GM12878 (cell line): ENCODE measurements around the gene SAPCD2. TPM values are rescaled to one million over a fixed set of nuclear protein-coding genes. Genes with fewer than 3 reads are reported as not detected.

ENCODE experiments used
- ATF2 ChIP-seq: IDR thresholded peaks from 2 replicates; pipeline ENCODE4 v1.6.1; 2012; ENCODE audit warnings: low read length, inconsistent platforms
- CHD1 ChIP-seq: IDR thresholded peaks from 2 replicates; pipeline ENCODE4 v1.6.1; 2012; ENCODE audit warnings: low read depth, low read length, improper control_type of control experiment
- CHD2 ChIP-seq: IDR thresholded peaks from 2 replicates; pipeline ENCODE4 v1.6.1; 2011; ENCODE audit warnings: low read depth, low read length, improper control_type of control experiment, borderline replicate concordance
- EGR1 ChIP-seq, 2 experiments: IDR thresholded peaks; 1 replicate in 1 of 2; 2 replicates in 1 of 2; pipeline ENCODE4 v1.6.1; 2011 to 2012; ENCODE audit warnings: low read depth in 2 of 2, low read length in 2 of 2, borderline replicate concordance in 1 of 2, mild to moderate bottlenecking in 1 of 2, moderate library complexity in 1 of 2
- GABPA ChIP-seq: IDR thresholded peaks from 2 replicates; pipeline ENCODE4 v1.6.1; 2014; ENCODE audit warnings: antibody characterized with exemption, low read depth, mild to moderate bottlenecking, inconsistent platforms
- GATAD2B ChIP-seq: fragments of 450-650 bp; conservative IDR thresholded peaks from 2 replicates; pipeline ENCODE4 v1.6.1; 2017; ENCODE audit warnings: low read depth, mild to moderate bottlenecking, moderate library complexity
- MAX ChIP-seq: IDR thresholded peaks from 2 replicates; pipeline ENCODE4 v1.6.1; 2012; ENCODE audit warnings: low read depth, low read length, improper control_type of control experiment
- MLLT1 ChIP-seq: fragments of 450-650 bp; IDR thresholded peaks from 2 replicates; pipeline ENCODE4 v1.6.1; 2016; ENCODE audit warnings: mild to moderate bottlenecking
- NBN ChIP-seq: fragments of 450-650 bp; IDR thresholded peaks from 2 replicates; pipeline ENCODE4 v1.6.1; 2016
- NR2C2 ChIP-seq: IDR thresholded peaks from 2 replicates; pipeline ENCODE4 v1.6.1; 2011; ENCODE audit warnings: borderline replicate concordance, low read depth; ENCODE audit not compliant: control insufficient read depth, insufficient read length
- NR2F1 ChIP-seq: fragments of 450-650 bp; conservative IDR thresholded peaks from 2 replicates; pipeline ENCODE4 v1.6.1; 2017; ENCODE audit warnings: mild to moderate bottlenecking
- PKNOX1 ChIP-seq: fragments of 450-650 bp; IDR thresholded peaks from 2 replicates; pipeline ENCODE4 v1.6.1; 2016; ENCODE audit warnings: mild to moderate bottlenecking
- RUNX3 ChIP-seq: IDR thresholded peaks from 2 replicates; pipeline ENCODE4 v1.6.1; 2012; ENCODE audit warnings: low read length, inconsistent platforms
- SMARCA5 ChIP-seq: fragments of 450-650 bp; IDR thresholded peaks from 2 replicates; pipeline ENCODE4 v1.6.1; 2017; ENCODE audit warnings: mild to moderate bottlenecking
- SP1 ChIP-seq: IDR thresholded peaks from one replicate; pipeline ENCODE4 v1.6.1; 2011; ENCODE audit warnings: low read depth, low read length
- SUZ12 ChIP-seq: fragments of 200-600 bp; sonication (generic); IDR thresholded peaks from one replicate; pipeline ENCODE4 v1.6.1; 2018; ENCODE audit warnings: antibody characterized with exemption, mild to moderate bottlenecking; ENCODE audit not compliant: unreplicated experiment
- TCF7 ChIP-seq: IDR thresholded peaks from 2 replicates; pipeline ENCODE4 v1.6.1; 2014; ENCODE audit warnings: antibody characterized with exemption, borderline replicate concordance
- USF1 ChIP-seq: IDR thresholded peaks from 2 replicates; pipeline ENCODE4 v1.6.1; 2011; ENCODE audit warnings: borderline replicate concordance, low read depth, mild to moderate bottlenecking, moderate library complexity, mixed read lengths, low read length; ENCODE audit not compliant: insufficient read depth; ENCODE audit errors: extremely low read length
- YY1 ChIP-seq: IDR thresholded peaks from 2 replicates; pipeline ENCODE4 v1.6.1; 2011; ENCODE audit warnings: low read depth, mild to moderate bottlenecking, low read length
- ZNF24 ChIP-seq: fragments of 450-650 bp; IDR thresholded peaks from 2 replicates; pipeline ENCODE4 v1.6.1; 2017; ENCODE audit warnings: antibody characterized with exemption, mild to moderate bottlenecking
- ZNF274 ChIP-seq: IDR thresholded peaks from one replicate; pipeline ENCODE4 v1.8.0; 2011; ENCODE audit not compliant: insufficient read length, insufficient read depth
- polyA plus RNA-seq, 11 experiments: library from polyadenylated mRNA; depleted of rRNA in 4 of 11; unstranded in 6 of 11; stranded (reverse) in 5 of 11; fragments of >200 nt; fragmentation: Nextera tagmentation in 4 of 11; fragmentation: Illumina TruSeq in 1 of 11; extraction: Ambion mirVana in 4 of 11; extraction: Trizol in 1 of 11; gene quantifications; 1 replicate in 1 of 11; 2 replicates in 10 of 11; pipeline versions ENCODE4 v1.2.1 to v1.2.3, GENCODE V29; 2011 to 2016; ENCODE audit warnings: inconsistent platforms in 2 of 11, missing spikeins in 2 of 11, low read depth in 1 of 11
- total RNA-seq, 4 experiments: library from RNA; depleted of rRNA in 3 of 4; stranded (reverse); fragments of >200 nt in 3 of 4; fragmentation: Illumina TruSeq in 1 of 4; extraction: Trizol in 1 of 4; gene quantifications; 2 replicates each; pipeline versions ENCODE4 v1.2.1 to v1.2.3, GENCODE V29; 2013 to 2021
- TF ChIP-seq, protein P1 (sequence below): IDR thresholded peaks from 2 replicates; pipeline ENCODE4 v1.6.1; 2011; ENCODE audit warnings: low read depth, mild to moderate bottlenecking, low read length, moderate library complexity, borderline replicate concordance; ENCODE audit errors: extremely low read depth
- TF ChIP-seq, protein P2 (sequence below): IDR thresholded peaks from 2 replicates; pipeline ENCODE4 v1.6.1; 2012; ENCODE audit warnings: low read depth, low read length, improper control_type of control experiment

SAPCD2 gene
- total and polyA plus RNA-seq, 10 of the 15 experiments (the other 5 are each of a cell fraction or from before 2014, with no cell fraction given): 1.6 to 35.2 (median 7.2) TPM

GRCh38 chr9:137028263-137029057, 41.9 kb downstream of the SAPCD2 start (continued):
- TF ChIP-seq ATF2: no peak
- no peak for TF ChIP-seq NR2C2
- TF ChIP-seq CHD2: no peak
- TF ChIP-seq MLLT1: no peak
- 0 out of 2 replicates have a peak, but pooled peaks have one; percentile 3 for TF ChIP-seq RUNX3
- no peak for TF ChIP-seq SP1
- no peak for TF ChIP-seq ZNF274
- no peak for TF ChIP-seq ZNF24
- TF ChIP-seq EGR1 (IDR thresholded peaks at IDR 0.05; ENCODE audit: borderline replicate concordance in 1 of 2, low read depth in 2 of 2, low read length in 2 of 2): peak in 1 of 2 experiments; percentile 96; a peak in 2 of 3 replicates
- TF ChIP-seq GABPA: no peak
- TF ChIP-seq PKNOX1: no peak
- TF ChIP-seq, protein P1, sequence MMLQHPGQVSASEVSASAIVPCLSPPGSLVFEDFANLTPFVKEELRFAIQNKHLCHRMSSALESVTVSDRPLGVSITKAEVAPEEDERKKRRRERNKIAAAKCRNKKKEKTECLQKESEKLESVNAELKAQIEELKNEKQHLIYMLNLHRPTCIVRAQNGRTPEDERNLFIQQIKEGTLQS: no peak
- TF ChIP-seq GATAD2B: 0 out of 2 replicates have a peak, but pooled peaks have one; percentile 47
- no peak for TF ChIP-seq CHD1
- no peak for TF ChIP-seq USF1
- TF ChIP-seq YY1: no peak
- TF ChIP-seq TCF7: no peak
- TF ChIP-seq SMARCA5: peak; percentile 48; the same call in 1 of the 2 replicates
- TF ChIP-seq, protein P2, sequence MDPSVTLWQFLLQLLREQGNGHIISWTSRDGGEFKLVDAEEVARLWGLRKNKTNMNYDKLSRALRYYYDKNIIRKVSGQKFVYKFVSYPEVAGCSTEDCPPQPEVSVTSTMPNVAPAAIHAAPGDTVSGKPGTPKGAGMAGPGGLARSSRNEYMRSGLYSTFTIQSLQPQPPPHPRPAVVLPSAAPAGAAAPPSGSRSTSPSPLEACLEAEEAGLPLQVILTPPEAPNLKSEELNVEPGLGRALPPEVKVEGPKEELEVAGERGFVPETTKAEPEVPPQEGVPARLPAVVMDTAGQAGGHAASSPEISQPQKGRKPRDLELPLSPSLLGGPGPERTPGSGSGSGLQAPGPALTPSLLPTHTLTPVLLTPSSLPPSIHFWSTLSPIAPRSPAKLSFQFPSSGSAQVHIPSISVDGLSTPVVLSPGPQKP: no peak
- no peak for TF ChIP-seq SUZ12
- TF ChIP-seq NR2F1: no peak
- TF ChIP-seq NBN: no peak
- TF ChIP-seq MAX: no peak
